Lower lobe of right lung (tissue), 2 donors: ENCODE measurements around the gene RETSAT. TPM values are rescaled to one million over a fixed set of nuclear protein-coding genes. Genes with fewer than 3 reads are reported as not detected.

Experiments used
- ATAC-seq, 2 donors: fragments of 200-7000 bp; cut with Tn5 transposase; one replicate each; pipeline ENCODE4 v1.9.1; 2020 to 2022; ENCODE audit warnings: mild to moderate bottlenecking in 2 of 2, moderate library complexity in 2 of 2
- DNase-seq: peaks from one replicate; pipeline ENCODE4 v3.0.0-alpha.2; 2020
- H3K27ac ChIP-seq: fragments of 200-600 bp; one replicate; pipeline ENCODE4 v1.8.0; 2022
- H3K27me3 ChIP-seq: fragments of 200-600 bp; one replicate; pipeline ENCODE4 v1.8.0; 2022; ENCODE audit warnings: low read depth
- H3K36me3 ChIP-seq: fragments of 200-600 bp; one replicate; pipeline ENCODE4 v1.8.0; 2022; ENCODE audit warnings: mild to moderate bottlenecking
- H3K4me1 ChIP-seq: fragments of 200-600 bp; one replicate; pipeline ENCODE4 v1.8.0; 2022
- H3K4me3 ChIP-seq: fragments of 200-600 bp; one replicate; pipeline ENCODE4 v1.8.0; 2022; ENCODE audit warnings: mild to moderate bottlenecking
- H3K9me3 ChIP-seq: fragments of 200-600 bp; one replicate; pipeline ENCODE4 v1.8.0; 2022
- intact Hi-C: fragments of 100-400 bp; cut with DNase I; formaldehyde crosslinking; loops from one replicate; pipeline ENCODE4 v1.11.0; 2022
- total RNA-seq: library from RNA; stranded (reverse); fragmentation: NEBNext Ultra II Directional; extraction: Animal tissue kit (Norgen Biotek cat#: 25700); gene quantifications from one replicate; pipeline ENCODE4 v1.2.1, GENCODE V29; 2021
- TF ChIP-seq, protein P1 (sequence below): fragments of 200-600 bp; IDR thresholded peaks from one replicate; pipeline ENCODE4 v1.8.0; 2022; ENCODE audit warnings: antibody characterized with exemption, mild to moderate bottlenecking
- donor health status: DM: no; HTN: yes; CAD: no; lungs with severe emphysema.

Gene RETSAT
- total RNA-seq, 1 donor from 2014 or later = 55.5 TPM

DNA sequence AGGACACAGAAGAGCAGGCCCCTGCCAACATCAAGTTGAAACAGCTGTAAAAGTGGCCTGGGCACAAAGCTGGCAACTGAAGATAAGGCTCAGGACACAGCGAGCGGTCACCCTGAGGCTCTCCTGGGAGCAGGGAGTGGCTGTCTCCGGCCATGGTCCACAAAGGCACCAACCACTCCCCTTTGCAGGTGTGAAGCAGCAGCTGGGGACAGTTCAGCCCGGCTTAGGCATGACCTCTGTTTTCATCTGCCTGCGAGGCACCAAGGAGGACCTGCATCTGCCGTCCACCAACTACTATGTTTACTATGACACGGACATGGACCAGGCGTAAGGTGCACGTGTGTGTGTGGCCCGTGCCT lies 39.5 kb downstream of the RETSAT start:
- intact Hi-C loops = no loop called here
- no peak for ATAC-seq
- Histone ChIP-seq H3K4me1 (peaks cover 24% of the 10 kb centered on the region), H3K27me3 (no peaks in the 10 kb centered on the region), H3K36me3 (peaks cover 64% of the 10 kb centered on the region), H3K4me3 (no peak overlapping the region), H3K27ac (no peak overlapping the region), H3K9me3 (no peaks in the 10 kb centered on the region)
- DNase-seq = no peak
- TF ChIP-seq, protein P1, sequence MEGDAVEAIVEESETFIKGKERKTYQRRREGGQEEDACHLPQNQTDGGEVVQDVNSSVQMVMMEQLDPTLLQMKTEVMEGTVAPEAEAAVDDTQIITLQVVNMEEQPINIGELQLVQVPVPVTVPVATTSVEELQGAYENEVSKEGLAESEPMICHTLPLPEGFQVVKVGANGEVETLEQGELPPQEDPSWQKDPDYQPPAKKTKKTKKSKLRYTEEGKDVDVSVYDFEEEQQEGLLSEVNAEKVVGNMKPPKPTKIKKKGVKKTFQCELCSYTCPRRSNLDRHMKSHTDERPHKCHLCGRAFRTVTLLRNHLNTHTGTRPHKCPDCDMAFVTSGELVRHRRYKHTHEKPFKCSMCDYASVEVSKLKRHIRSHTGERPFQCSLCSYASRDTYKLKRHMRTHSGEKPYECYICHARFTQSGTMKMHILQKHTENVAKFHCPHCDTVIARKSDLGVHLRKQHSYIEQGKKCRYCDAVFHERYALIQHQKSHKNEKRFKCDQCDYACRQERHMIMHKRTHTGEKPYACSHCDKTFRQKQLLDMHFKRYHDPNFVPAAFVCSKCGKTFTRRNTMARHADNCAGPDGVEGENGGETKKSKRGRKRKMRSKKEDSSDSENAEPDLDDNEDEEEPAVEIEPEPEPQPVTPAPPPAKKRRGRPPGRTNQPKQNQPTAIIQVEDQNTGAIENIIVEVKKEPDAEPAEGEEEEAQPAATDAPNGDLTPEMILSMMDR = no peak

DNA sequence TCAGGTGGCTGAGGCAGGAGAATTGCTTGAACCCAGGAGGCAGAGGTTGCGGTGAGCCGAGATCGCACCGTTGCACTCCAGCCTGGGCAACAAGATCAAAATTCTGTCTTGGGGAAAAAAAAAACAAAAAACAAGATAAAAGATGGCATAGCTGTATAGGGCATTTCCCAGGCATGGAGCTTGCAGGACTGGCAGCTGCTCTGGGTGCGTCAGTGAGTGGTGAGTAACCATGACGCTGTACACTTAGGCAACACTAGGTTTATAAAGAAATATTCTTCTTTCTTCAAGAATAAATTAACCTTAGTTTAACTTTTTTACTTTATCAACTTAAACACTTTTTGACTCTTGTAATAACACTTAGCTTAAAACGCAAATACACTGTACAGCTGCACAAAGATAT lies 41.9 kb downstream of the RETSAT start:
- Histone ChIP-seq H3K27me3 (no peaks in the 10 kb centered on the region), H3K36me3 (peaks cover 46% of the 10 kb centered on the region), H3K9me3 (no peaks in the 10 kb centered on the region), H3K4me1 (peaks cover 26% of the 10 kb centered on the region), H3K4me3 (no peak overlapping the region), H3K27ac (no peak overlapping the region)
- DNase-seq (no peak), ATAC-seq (no peak)
- intact Hi-C loops = no loop called here
- TF ChIP-seq, protein P1 = no peak

DNA sequence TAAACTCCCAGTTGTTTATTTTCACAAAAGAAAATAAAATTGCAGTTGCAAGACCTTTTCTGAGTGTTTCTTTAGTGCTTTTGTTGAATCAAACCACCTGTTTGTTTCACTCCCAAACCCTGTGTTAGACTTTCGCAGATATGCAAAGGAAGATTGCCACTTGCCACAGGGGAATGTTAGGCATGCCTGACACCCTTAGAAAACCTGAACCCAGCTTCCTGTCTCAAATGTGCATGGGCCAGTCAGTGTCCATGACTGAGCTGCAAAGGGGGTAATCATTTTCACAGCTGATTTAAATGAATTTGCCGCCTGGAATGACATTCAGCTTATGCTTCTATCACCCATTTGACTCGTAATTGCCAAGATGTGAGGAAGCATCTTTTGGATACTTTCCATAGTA lies 44.0 kb downstream of the RETSAT start:
- Histone ChIP-seq H3K4me1 (peaks cover 26% of the 10 kb centered on the region), H3K9me3 (no peaks in the 10 kb centered on the region), H3K4me3 (no peak overlapping the region), H3K27ac (peak overlapping the region; percentile 27), H3K36me3 (peaks cover 50% of the 10 kb centered on the region), H3K27me3 (no peaks in the 10 kb centered on the region)
- intact Hi-C loops = no loop called here
- ATAC-seq (no peak), DNase-seq (no peak)
- TF ChIP-seq, protein P1 = no peak

DNA sequence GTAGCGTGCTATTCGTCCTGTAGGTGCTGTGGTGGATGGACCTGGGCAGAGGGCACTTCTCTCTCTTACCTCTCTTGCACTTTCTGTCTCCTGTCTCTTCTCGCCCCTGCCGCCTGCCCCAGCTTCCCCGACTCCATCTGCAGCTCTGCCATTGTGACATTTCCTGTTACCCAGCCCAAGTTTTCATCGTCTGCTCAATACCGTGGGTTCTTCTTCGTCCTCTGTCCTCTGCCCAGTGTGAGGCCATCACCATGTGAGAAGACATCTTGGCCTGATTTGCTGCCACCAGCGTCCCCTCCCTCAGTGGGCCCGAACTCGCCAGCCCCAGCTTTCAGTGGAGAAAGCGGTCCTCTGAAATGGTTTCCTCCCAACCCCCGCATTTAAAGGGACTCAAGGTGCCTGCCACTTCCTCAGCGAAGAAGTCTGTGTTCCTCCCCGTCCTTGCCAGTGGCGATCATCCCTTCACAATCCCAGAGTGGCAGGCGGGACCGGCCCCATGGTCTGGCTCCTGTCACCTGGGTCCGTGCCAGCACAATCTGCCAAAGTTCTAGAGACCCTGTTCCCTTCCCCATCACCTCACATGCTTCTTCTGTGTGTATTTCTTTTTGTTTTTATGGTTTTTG lies 44.5 kb downstream of the RETSAT start:
- Histone ChIP-seq H3K4me1 (peaks cover 26% of the 10 kb centered on the region), H3K9me3 (no peaks in the 10 kb centered on the region), H3K27me3 (no peaks in the 10 kb centered on the region), H3K27ac (peak overlapping the region; percentile 27), H3K4me3 (peak overlapping the region; percentile 15), H3K36me3 (peaks cover 48% of the 10 kb centered on the region)
- peak in 1 of 2 donors; percentile 20 for ATAC-seq
- no peak for DNase-seq
- TF ChIP-seq, protein P1 = no peak
- intact Hi-C loops = no loop called here

DNA sequence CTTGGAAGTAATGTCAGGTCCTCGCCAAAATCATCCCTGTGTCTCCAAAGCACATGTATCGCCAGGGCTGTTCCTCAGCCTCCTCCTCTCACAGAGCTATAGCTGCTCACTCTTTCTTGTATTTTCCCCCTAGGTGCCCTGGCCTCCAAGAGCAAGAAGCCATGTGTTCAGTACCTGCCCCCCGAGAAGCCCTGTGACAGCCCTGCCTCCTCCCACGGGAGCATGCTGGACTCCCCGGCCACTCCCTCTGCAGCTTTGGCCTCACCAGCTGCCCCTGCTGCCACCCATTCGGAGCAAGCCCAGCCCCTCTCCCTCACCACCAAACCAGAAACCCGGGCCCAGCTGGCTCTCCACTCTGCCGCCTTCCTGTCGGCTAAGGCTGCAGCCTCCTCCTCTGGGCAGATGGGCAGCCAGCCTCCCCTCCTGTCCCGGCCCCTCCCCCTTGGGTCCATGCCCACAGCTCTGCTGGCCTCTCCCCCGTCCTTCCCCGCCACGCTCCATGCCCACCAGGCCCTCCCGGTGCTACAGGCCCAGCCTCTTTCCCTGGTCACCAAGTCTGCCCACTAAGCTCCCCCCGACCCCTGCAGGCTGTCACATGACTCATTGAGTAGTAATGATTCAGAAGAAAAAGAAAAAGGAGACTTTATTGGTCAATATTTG lies 45.3 kb downstream of the RETSAT start:
- intact Hi-C loops = no loop called here

More for the DNA sequence above, 45.3 kb downstream of the RETSAT start:
- no peaks in the 10 kb centered on the region for H3K9me3 ChIP-seq
- H3K4me3 ChIP-seq = no peak overlapping the region
- H3K4me1 ChIP-seq = peaks cover 26% of the 10 kb centered on the region
- H3K27ac ChIP-seq = peak overlapping the region; percentile 46
- peak; percentile 63 for DNase-seq
- TF ChIP-seq, protein P1 = no peak
- peak; percentile 53 to 58 for ATAC-seq
- peaks cover 45% of the 10 kb centered on the region for H3K36me3 ChIP-seq
- H3K27me3 ChIP-seq = no peaks in the 10 kb centered on the region
